ENCODE results near the gene EEF1A2. TPM values are rescaled to one million over a fixed set of nuclear protein-coding genes. Genes with fewer than 3 reads are reported as not detected.

Gene EEF1A2
- total and polyA plus RNA-seq, 12 donors = 59.5 to 407 (median 139) TPM

GRCh38 chr20:63495741-63496595 is 2.9 kb downstream of the EEF1A2 start:
- intact Hi-C loops (cut with DNase I) = no loop called here
- peak; percentile 56 to 80 (median 70) for DNase-seq
- TF ChIP-seq CTCF (IDR thresholded peaks at IDR 0.05) (peak; percentile 70 to 97 (median 86)), POLR2A (IDR thresholded peaks at IDR 0.05) (no peak)

GRCh38 chr20:63495167-63495720 is 3.6 kb downstream of the EEF1A2 start:
- no peaks in the 10 kb centered on the region for H3K27me3 ChIP-seq
- no peak overlapping the region for H3K4me3 ChIP-seq
- peaks cover 8 to 16% of the 10 kb centered on the region in 2 donors for H3K4me1 ChIP-seq (replicated peaks in 1 of 2)
- 68 to 91% (median 83%) methylated on average over 5 to 8 of the region's 8 CpGs; no CpG with 5 or more reads in 1 of the 4 donors for WGBS, 4 donors
- intact Hi-C loops (cut with DNase I) = no loop called here
- TF ChIP-seq CTCF (IDR thresholded peaks at IDR 0.05) (no peak), POLR2A (IDR thresholded peaks at IDR 0.05) (no peak)
- H3K9me3 ChIP-seq (replicated peaks in 1 of 3) = no peaks in the 10 kb centered on the region
- DNase-seq = no peak
- no peak overlapping the region for H3K27ac ChIP-seq
- H3K36me3 ChIP-seq (replicated peaks in 1 of 2) = peaks cover 0 to 5% of the 10 kb centered on the region in 2 donors

More at GRCh38 chr20:63495741-63496595, 2.9 kb downstream of the EEF1A2 start:
- Histone ChIP-seq H3K4me3 (peak overlapping the region in 2 of 4 donors; percentile 6 to 9), H3K9me3 (replicated peaks in 1 of 3) (no peaks in the 10 kb centered on the region), H3K4me1 (replicated peaks in 1 of 2) (peaks cover 8 to 16% of the 10 kb centered on the region in 2 donors), H3K27me3 (no peaks in the 10 kb centered on the region), H3K36me3 (replicated peaks in 1 of 2) (peaks cover 0 to 5% of the 10 kb centered on the region in 2 donors), H3K27ac (peak overlapping the region in 1 of 5 donors; percentile 78)
- WGBS, 4 donors = 23 to 28% (median 27%) methylated on average over 34 to 48 of the region's 48 CpGs

- Histone ChIP-seq H3K36me3 (replicated peaks in 1 of 2) (peaks cover 0 to 5% of the 10 kb centered on the region in 2 donors), H3K4me3 (no peak overlapping the region), H3K4me1 (replicated peaks in 1 of 2) (peaks cover 8 to 16% of the 10 kb centered on the region in 2 donors), H3K27me3 (no peaks in the 10 kb centered on the region), H3K27ac (no peak overlapping the region), H3K9me3 (replicated peaks in 1 of 3) (no peaks in the 10 kb centered on the region)
- TF ChIP-seq CTCF (IDR thresholded peaks at IDR 0.05) (no peak), POLR2A (IDR thresholded peaks at IDR 0.05) (no peak)
- DNase-seq = peak in 1 of 7 donors; percentile 9
- 87 to 92% (median 87%) methylated on average over 27 to 51 of the region's 51 CpGs for WGBS, 4 donors
- intact Hi-C loops (cut with DNase I) = no loop called here
Measured at GRCh38 chr20:63494420-63495166, 4.3 kb downstream of the EEF1A2 start.

- Histone ChIP-seq H3K4me3 (no peak overlapping the region), H3K27ac (no peak overlapping the region), H3K36me3 (replicated peaks in 1 of 2) (peaks cover 0 to 5% of the 10 kb centered on the region in 2 donors), H3K27me3 (no peaks in the 10 kb centered on the region), H3K4me1 (replicated peaks in 1 of 2) (peaks cover 5 to 16% of the 10 kb centered on the region in 2 donors), H3K9me3 (replicated peaks in 1 of 3) (no peaks in the 10 kb centered on the region)
- WGBS, 4 donors = 80 to 90% (median 85%) methylated on average over 2 to 7 of the region's 7 CpGs
- no peak for DNase-seq
- intact Hi-C loops (cut with DNase I) = no loop called here
- TF ChIP-seq CTCF (IDR thresholded peaks at IDR 0.05) = no peak
- TF ChIP-seq POLR2A (IDR thresholded peaks at IDR 0.05) = no peak
Measured at GRCh38 chr20:63494084-63494419, 4.8 kb downstream of the EEF1A2 start.
